ENCODE measurements around the gene PARP15. TPM values are rescaled to one million over a fixed set of nuclear protein-coding genes. Genes with fewer than 3 reads are reported as not detected.

The PARP15 gene
- total and polyA plus RNA-seq, 3 donors from 2014 or later, result 1.5 to 4.8 (median 3.7) TPM

GRCh38 chr3:122609798-122610559 is 32.5 kb downstream of the PARP15 start:
- H3K27me3 ChIP-seq, result no peaks in the 10 kb centered on the region
- H3K36me3 ChIP-seq (ENCODE audit: low read depth, missing control alignments), result no peaks in the 10 kb centered on the region
- intact Hi-C loops (cut with DNase I; ENCODE audit: low total_unique reads), result no loop called here
- no peak for TF ChIP-seq CTCF (IDR thresholded peaks at IDR 0.05)
- TF ChIP-seq POLR2A (IDR thresholded peaks at IDR 0.05), result no peak
- H3K9me3 ChIP-seq, result no peaks in the 10 kb centered on the region
- no peak for DNase-seq
- H3K4me1 ChIP-seq, result no peaks in the 10 kb centered on the region
- H3K27ac ChIP-seq, result no peak overlapping the region
- 86 to 93% methylated on average over 7 of the region's 7 CpGs for WGBS, 2 donors
- no peak overlapping the region for H3K4me3 ChIP-seq

GRCh38 chr3:122612696-122613095 is 35.2 kb downstream of the PARP15 start:
- no peak overlapping the region for H3K27ac ChIP-seq
- H3K36me3 ChIP-seq (ENCODE audit: low read depth, missing control alignments), result no peaks in the 10 kb centered on the region
- no peak overlapping the region for H3K4me3 ChIP-seq
- 90 to 97% methylated on average over 5 of the region's 5 CpGs for WGBS, 2 donors
- no peaks in the 10 kb centered on the region for H3K4me1 ChIP-seq
- DNase-seq, result no peak
- no peak for TF ChIP-seq CTCF (IDR thresholded peaks at IDR 0.05)
- no peak for TF ChIP-seq POLR2A (IDR thresholded peaks at IDR 0.05)
- H3K9me3 ChIP-seq, result no peaks in the 10 kb centered on the region
- H3K27me3 ChIP-seq, result no peaks in the 10 kb centered on the region
- intact Hi-C loops (cut with DNase I; ENCODE audit: low total_unique reads), result no loop called here

- H3K4me3 ChIP-seq, result no peak overlapping the region
- no peaks in the 10 kb centered on the region for H3K4me1 ChIP-seq
- no peak overlapping the region for H3K27ac ChIP-seq
- H3K9me3 ChIP-seq, result no peaks in the 10 kb centered on the region
- no peaks in the 10 kb centered on the region for H3K27me3 ChIP-seq
- DNase-seq, result no peak
- 56 to 60% methylated on average over 3 of the region's 3 CpGs for WGBS, 2 donors
- intact Hi-C loops (cut with DNase I; ENCODE audit: low total_unique reads), result no loop called here
- H3K36me3 ChIP-seq (ENCODE audit: low read depth, missing control alignments), result no peaks in the 10 kb centered on the region
- TF ChIP-seq POLR2A (IDR thresholded peaks at IDR 0.05), result no peak
Measured at GRCh38 chr3:122615303-122615702, 37.9 kb downstream of the PARP15 start.

- no peak for DNase-seq
- no peaks in the 10 kb centered on the region for H3K9me3 ChIP-seq
- intact Hi-C loops (cut with DNase I; ENCODE audit: low total_unique reads), result no loop called here
- H3K4me1 ChIP-seq, result no peaks in the 10 kb centered on the region
- H3K36me3 ChIP-seq (ENCODE audit: low read depth, missing control alignments), result no peaks in the 10 kb centered on the region
- WGBS, 2 donors, result 66 to 74% methylated on average over 3 of the region's 3 CpGs
- TF ChIP-seq POLR2A (IDR thresholded peaks at IDR 0.05), result no peak
- no peak for TF ChIP-seq CTCF (IDR thresholded peaks at IDR 0.05)
- no peak overlapping the region for H3K27ac ChIP-seq
- H3K27me3 ChIP-seq, result no peaks in the 10 kb centered on the region
- no peak overlapping the region for H3K4me3 ChIP-seq
Measured at GRCh38 chr3:122618614-122619013, 41.2 kb downstream of the PARP15 start.

- H3K9me3 ChIP-seq, result no peaks in the 10 kb centered on the region
- WGBS, 2 donors, result 56 to 59% methylated on average over 4 of the region's 4 CpGs
- no peak overlapping the region for H3K4me3 ChIP-seq
- no peak for DNase-seq
- H3K27me3 ChIP-seq, result no peaks in the 10 kb centered on the region
- no peak for TF ChIP-seq CTCF (IDR thresholded peaks at IDR 0.05)
- TF ChIP-seq POLR2A (IDR thresholded peaks at IDR 0.05), result no peak
- intact Hi-C loops (cut with DNase I; ENCODE audit: low total_unique reads), result no loop called here
- no peak overlapping the region for H3K27ac ChIP-seq
- H3K4me1 ChIP-seq, result no peaks in the 10 kb centered on the region
- H3K36me3 ChIP-seq (ENCODE audit: low read depth, missing control alignments), result no peaks in the 10 kb centered on the region
Measured at GRCh38 chr3:122619040-122619439, 41.6 kb downstream of the PARP15 start.

All from testis (tissue), 3 donors.